Esophagus muscularis mucosa (tissue), 4 donors: ENCODE results near the gene SPATA9. TPM values are rescaled to one million over a fixed set of nuclear protein-coding genes. Genes with fewer than 3 reads are reported as not detected.
A peak's percentile ranks its signal among the peaks of the same experiment; 100 is the strongest.

Experiments
- DNase-seq: peaks from one replicate; pipeline ENCODE4 v3.0.0-alpha.2; 2017; ENCODE audit errors: extremely low spot score
- H3K27ac ChIP-seq, 4 donors: fragments of 200-600 bp; sonication (generic); replicated peaks in 1 of 4; 1 replicate in 3 of 4; 2 replicates in 1 of 4; pipeline ENCODE4 v1.5.1; 2016 to 2019; ENCODE audit warnings: mild to moderate bottlenecking in 1 of 4
- H3K27me3 ChIP-seq, 4 donors: fragments of 200-600 bp; sonication (generic); one replicate each; pipeline versions ENCODE4 v1.5.1 to v1.6.0; 2016 to 2019
- H3K36me3 ChIP-seq, 4 donors: fragments of 200-600 bp; sonication (generic); one replicate each; pipeline ENCODE4 v1.5.1; 2016 to 2019
- H3K4me1 ChIP-seq, 4 donors: fragments of 200-600 bp; sonication (generic); one replicate each; pipeline ENCODE4 v1.5.1; 2016 to 2019
- H3K4me3 ChIP-seq, 4 donors: fragments of 200-600 bp; sonication (generic); 1 replicate in 2 of 4; 2 replicates in 2 of 4; pipeline ENCODE4 v1.5.1; 2016 to 2019; ENCODE audit warnings: mild to moderate bottlenecking in 4 of 4, moderate library complexity in 1 of 4
- H3K9me3 ChIP-seq, 4 donors: fragments of 200-600 bp; sonication (generic); 1 replicate in 3 of 4; 2 replicates in 1 of 4; pipeline ENCODE4 v1.5.1; 2016 to 2019
- CTCF ChIP-seq, 3 experiments: fragments of 200-600 bp in 2 of 3; fragments of 450-650 bp in 1 of 3; sonication (generic) in 2 of 3; IDR thresholded peaks; one replicate each; pipeline ENCODE4 v1.5.1; 2017 to 2019; ENCODE audit warnings: antibody characterized with exemption in 3 of 3, mild to moderate bottlenecking in 2 of 3, moderate library complexity in 1 of 3
- EP300 ChIP-seq: sonication (generic); formaldehyde crosslinking; IDR thresholded peaks from one replicate; pipeline ENCODE4 v1.6.1; 2017; ENCODE audit warnings: antibody characterized with exemption
- POLR2A ChIP-seq: fragments of 450-650 bp; IDR thresholded peaks from one replicate; pipeline ENCODE4 v1.6.1; 2017; ENCODE audit warnings: antibody characterized with exemption, moderate library complexity, mild to moderate bottlenecking, low read depth
- POLR2AphosphoS5 ChIP-seq, 2 donors: sonication (generic); formaldehyde crosslinking; IDR thresholded peaks; one replicate each; pipeline ENCODE4 v1.6.1; 2017; ENCODE audit warnings: antibody characterized with exemption in 2 of 2
- WGBS: methylation state at CpG from one replicate; pipeline ENCODE4 v1.1.5; 2018; 5-methylcytosine and 5-hydroxymethylcytosine counted together
- intact Hi-C: fragments of 100-400 bp; cut with DNase I; formaldehyde crosslinking; loops from one replicate; pipeline ENCODE4 v1.15.1; 2023
- total RNA-seq, 4 donors: library from RNA; depleted of rRNA; stranded (reverse); fragments of >200 nt; gene quantifications; one replicate each; pipeline versions ENCODE4 v1.1.0 to v1.2.1, GENCODE V29; 2016

The SPATA9 gene
- total RNA-seq, 4 donors from 2014 or later = not detected

- intact Hi-C loops = no loop called here
- H3K27ac ChIP-seq = peak overlapping the region; percentile 38 to 63 (median 54)
- no peaks in the 10 kb centered on the region for H3K36me3 ChIP-seq
- peaks cover 8 to 34% (median 27%) of the 10 kb centered on the region in 4 donors for H3K4me1 ChIP-seq
- H3K27me3 ChIP-seq = no peaks in the 10 kb centered on the region
- TF ChIP-seq POLR2A (no peak), CTCF (IDR thresholded peaks at IDR 0.05) (no peak), EP300 (no peak), POLR2AphosphoS5 (IDR thresholded peaks at IDR 0.05) (no peak)
- H3K9me3 ChIP-seq = no peaks in the 10 kb centered on the region
- no peak overlapping the region for H3K4me3 ChIP-seq
- DNase-seq = no peak
- WGBS = 44% methylated on average over 3 of the region's 3 CpGs
These were observed 37.4 kb upstream of the SPATA9 start for GRCh38 chr5:95720094-95720786.

DNA sequence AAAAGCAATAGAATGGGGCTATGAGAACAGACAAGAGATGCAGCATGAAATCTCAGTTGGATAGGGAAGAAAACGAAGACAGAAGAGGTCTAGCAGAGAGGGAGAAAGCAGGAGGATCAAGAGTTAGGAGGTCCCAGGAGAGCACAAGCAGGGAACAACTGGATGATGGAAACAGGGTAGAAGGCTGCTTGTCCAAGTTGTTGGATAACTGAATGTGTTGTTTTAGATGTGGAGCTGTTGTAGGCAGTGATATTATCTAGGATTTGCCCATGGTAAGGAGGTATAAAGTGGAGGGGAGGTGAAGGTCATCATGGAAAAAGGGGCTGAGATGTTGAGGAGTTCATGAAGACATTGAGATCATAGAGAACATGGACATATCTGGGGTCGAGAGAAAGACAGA is 35.9 kb upstream of the SPATA9 start:
- no peaks in the 10 kb centered on the region for H3K9me3 ChIP-seq
- no peak for TF ChIP-seq CTCF (IDR thresholded peaks at IDR 0.05)
- no peak for TF ChIP-seq POLR2AphosphoS5 (IDR thresholded peaks at IDR 0.05)
- no peak for TF ChIP-seq EP300
- no peak for TF ChIP-seq POLR2A
- no peak for DNase-seq
- H3K27me3 ChIP-seq = no peaks in the 10 kb centered on the region
- WGBS = 86% methylated on average over 2 of the region's 2 CpGs
- H3K4me1 ChIP-seq = peaks cover 8 to 33% (median 25%) of the 10 kb centered on the region in 4 donors
- no peak overlapping the region for H3K27ac ChIP-seq
- intact Hi-C loops = loop anchor here (5.0 kb wide), 1 partner anchor 41 kb away; no protein-coding TSS in a partner anchor
- H3K4me3 ChIP-seq = no peak overlapping the region
- no peaks in the 10 kb centered on the region for H3K36me3 ChIP-seq

- H3K9me3 ChIP-seq = no peaks in the 10 kb centered on the region
- H3K27ac ChIP-seq = no peak overlapping the region
- H3K4me1 ChIP-seq = peaks cover 8 to 30% (median 25%) of the 10 kb centered on the region in 4 donors
- intact Hi-C loops = loop anchor here (5.0 kb wide), 1 partner anchor 41 kb away; no protein-coding TSS in a partner anchor
- TF ChIP-seq CTCF (IDR thresholded peaks at IDR 0.05) = no peak
- TF ChIP-seq POLR2AphosphoS5 (IDR thresholded peaks at IDR 0.05) = no peak
- no peak for TF ChIP-seq EP300
- TF ChIP-seq POLR2A = no peak
- no peak for DNase-seq
- WGBS = 72% methylated on average over 2 of the region's 2 CpGs
- no peak overlapping the region for H3K4me3 ChIP-seq
- no peaks in the 10 kb centered on the region for H3K36me3 ChIP-seq
- H3K27me3 ChIP-seq = no peaks in the 10 kb centered on the region
These were observed 35.4 kb upstream of the SPATA9 start for GRCh38 chr5:95718203-95718602.

GRCh38 chr5:95717439-95717838 is 34.6 kb upstream of the SPATA9 start:
- intact Hi-C loops = loop anchor here (5.0 kb wide), 1 partner anchor 40 kb away; no protein-coding TSS in a partner anchor
- Histone ChIP-seq H3K36me3 (no peaks in the 10 kb centered on the region), H3K27ac (no peak overlapping the region), H3K27me3 (no peaks in the 10 kb centered on the region), H3K4me1 (peaks cover 9 to 28% (median 25%) of the 10 kb centered on the region in 4 donors), H3K4me3 (no peak overlapping the region), H3K9me3 (no peaks in the 10 kb centered on the region)
- TF ChIP-seq POLR2A (no peak), EP300 (no peak)
- DNase-seq = no peak
- WGBS = 91% methylated on average over 2 of the region's 2 CpGs

DNA sequence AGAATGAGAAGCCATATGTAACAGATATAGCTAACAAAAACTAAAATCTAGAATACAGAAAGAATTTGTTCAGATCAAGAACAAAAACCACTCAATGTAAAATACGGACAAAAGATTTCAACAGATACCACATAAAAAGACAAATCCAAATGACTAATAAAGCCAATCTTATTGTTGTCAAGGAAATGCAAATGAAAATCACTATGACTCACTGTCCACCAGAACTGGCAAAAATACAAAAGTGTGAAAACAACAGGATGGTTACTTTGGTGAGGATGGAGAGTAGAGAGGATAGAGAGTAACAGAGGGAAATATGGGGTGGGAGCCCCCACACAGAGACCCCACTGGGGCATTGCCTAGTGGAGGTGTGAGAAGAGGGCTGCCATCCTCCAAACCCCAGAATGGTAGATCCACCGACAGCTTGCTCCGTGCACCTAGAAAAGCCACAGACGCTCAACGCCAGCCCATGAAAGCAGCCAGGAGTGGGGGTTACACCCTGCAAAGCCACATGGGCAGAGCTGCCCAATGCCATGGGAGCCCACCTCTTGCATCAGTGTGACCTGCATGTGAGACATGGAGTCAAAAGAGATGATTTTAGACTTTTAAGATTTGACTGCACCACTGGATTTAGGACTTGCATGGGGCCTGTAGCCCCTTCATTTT is 33.1 kb upstream of the SPATA9 start:
- no peak for DNase-seq
- H3K9me3 ChIP-seq = no peaks in the 10 kb centered on the region
- no peak overlapping the region for H3K4me3 ChIP-seq
- H3K4me1 ChIP-seq = peaks cover 12 to 15% (median 14%) of the 10 kb centered on the region in 4 donors
- WGBS = 91% methylated on average over 5 of the region's 5 CpGs
- no peaks in the 10 kb centered on the region for H3K36me3 ChIP-seq
- TF ChIP-seq EP300 (no peak), POLR2A (no peak), CTCF (IDR thresholded peaks at IDR 0.05) (no peak), POLR2AphosphoS5 (IDR thresholded peaks at IDR 0.05) (no peak)
- H3K27ac ChIP-seq = no peak overlapping the region
- H3K27me3 ChIP-seq = no peaks in the 10 kb centered on the region
- intact Hi-C loops = loop anchor here (5.0 kb wide), 1 partner anchor 39 kb away; no protein-coding TSS in a partner anchor
